ENCODE measurements around the gene ZNF469. TPM values are rescaled to one million over a fixed set of nuclear protein-coding genes. Genes with fewer than 3 reads are reported as not detected.

The ZNF469 gene
- total RNA-seq, 1 donor from 2014 or later, result 1.5 TPM

- TF ChIP-seq CTCF (conservative IDR thresholded peaks at IDR 0.05), result no peak
- H3K4me3 Mint-ChIP-seq, result no peak overlapping the region
- no peak overlapping the region for H3K27ac Mint-ChIP-seq
These were observed 33.9 kb downstream of the ZNF469 start for GRCh38 chr16:88416686-88417085.

GRCh38 chr16:88417684-88418476 is 35.1 kb downstream of the ZNF469 start:
- no peak overlapping the region for H3K4me3 Mint-ChIP-seq
- H3K36me3 Mint-ChIP-seq, result no peaks in the 10 kb centered on the region
- H3K27me3 Mint-ChIP-seq, result no peaks in the 10 kb centered on the region
- no peaks in the 10 kb centered on the region for H3K9me3 Mint-ChIP-seq
- no peaks in the 10 kb centered on the region for H3K4me1 Mint-ChIP-seq (ENCODE audit: unreplicated experiment)
- H3K27ac Mint-ChIP-seq, result no peak overlapping the region
- no peak for DNase-seq (ENCODE audit: extremely low spot score, unreplicated experiment)
- TF ChIP-seq CTCF (conservative IDR thresholded peaks at IDR 0.05), result no peak

More at GRCh38 chr16:88416686-88417085, 33.9 kb downstream of the ZNF469 start:
- Mint-ChIP-seq H3K4me1 (ENCODE audit: unreplicated experiment) (no peaks in the 10 kb centered on the region), H3K27me3 (no peaks in the 10 kb centered on the region), H3K9me3 (no peaks in the 10 kb centered on the region), H3K36me3 (no peaks in the 10 kb centered on the region)
- DNase-seq (ENCODE audit: extremely low spot score, unreplicated experiment), result no peak

GRCh38 chr16:88418869-88419268 is 36.1 kb downstream of the ZNF469 start:
- no peak overlapping the region for H3K4me3 Mint-ChIP-seq
- no peak overlapping the region for H3K27ac Mint-ChIP-seq

GRCh38 chr16:88419790-88420189 is 37.0 kb downstream of the ZNF469 start:
- no peaks in the 10 kb centered on the region for H3K27me3 Mint-ChIP-seq
- peaks cover 8% of the 10 kb centered on the region for H3K4me1 Mint-ChIP-seq (ENCODE audit: unreplicated experiment)
- H3K36me3 Mint-ChIP-seq, result no peaks in the 10 kb centered on the region
- no peak for DNase-seq (ENCODE audit: extremely low spot score, unreplicated experiment)
- no peak for TF ChIP-seq CTCF (conservative IDR thresholded peaks at IDR 0.05)
- H3K27ac Mint-ChIP-seq, result no peak overlapping the region
- H3K4me3 Mint-ChIP-seq, result no peak overlapping the region
- no peaks in the 10 kb centered on the region for H3K9me3 Mint-ChIP-seq

More at GRCh38 chr16:88418869-88419268, 36.1 kb downstream of the ZNF469 start:
- Mint-ChIP-seq H3K27me3 (no peaks in the 10 kb centered on the region), H3K9me3 (no peaks in the 10 kb centered on the region), H3K4me1 (ENCODE audit: unreplicated experiment) (peaks cover under 1% of the 10 kb centered on the region), H3K36me3 (no peaks in the 10 kb centered on the region)
- no peak for TF ChIP-seq CTCF (conservative IDR thresholded peaks at IDR 0.05)
- no peak for DNase-seq (ENCODE audit: extremely low spot score, unreplicated experiment)

- Mint-ChIP-seq H3K27me3 (no peaks in the 10 kb centered on the region), H3K27ac (no peak overlapping the region), H3K4me1 (ENCODE audit: unreplicated experiment) (peaks cover 8% of the 10 kb centered on the region), H3K4me3 (no peak overlapping the region), H3K36me3 (no peaks in the 10 kb centered on the region), H3K9me3 (no peaks in the 10 kb centered on the region)
- DNase-seq (ENCODE audit: extremely low spot score, unreplicated experiment), result no peak
- TF ChIP-seq CTCF (conservative IDR thresholded peaks at IDR 0.05), result no peak
These were observed 37.7 kb downstream of the ZNF469 start for GRCh38 chr16:88420496-88420895.
